NCI-H1694 treated with DMSO at 0.1 percent for 48 hours (cell line): ENCODE results near the gene SACS.
A peak's percentile ranks its signal among the peaks of the same experiment; 100 is the strongest.
"Not testable (repeated sequence)": the region's sequence is repeated elsewhere in the genome, so short reads cannot be mapped to it uniquely, and the experiment has no call there.

Source experiments
- DNase-seq: peaks from one replicate; lab custom pipeline; 2025; lab: John Stamatoyannopoulos, UW

SACS gene

DNA sequence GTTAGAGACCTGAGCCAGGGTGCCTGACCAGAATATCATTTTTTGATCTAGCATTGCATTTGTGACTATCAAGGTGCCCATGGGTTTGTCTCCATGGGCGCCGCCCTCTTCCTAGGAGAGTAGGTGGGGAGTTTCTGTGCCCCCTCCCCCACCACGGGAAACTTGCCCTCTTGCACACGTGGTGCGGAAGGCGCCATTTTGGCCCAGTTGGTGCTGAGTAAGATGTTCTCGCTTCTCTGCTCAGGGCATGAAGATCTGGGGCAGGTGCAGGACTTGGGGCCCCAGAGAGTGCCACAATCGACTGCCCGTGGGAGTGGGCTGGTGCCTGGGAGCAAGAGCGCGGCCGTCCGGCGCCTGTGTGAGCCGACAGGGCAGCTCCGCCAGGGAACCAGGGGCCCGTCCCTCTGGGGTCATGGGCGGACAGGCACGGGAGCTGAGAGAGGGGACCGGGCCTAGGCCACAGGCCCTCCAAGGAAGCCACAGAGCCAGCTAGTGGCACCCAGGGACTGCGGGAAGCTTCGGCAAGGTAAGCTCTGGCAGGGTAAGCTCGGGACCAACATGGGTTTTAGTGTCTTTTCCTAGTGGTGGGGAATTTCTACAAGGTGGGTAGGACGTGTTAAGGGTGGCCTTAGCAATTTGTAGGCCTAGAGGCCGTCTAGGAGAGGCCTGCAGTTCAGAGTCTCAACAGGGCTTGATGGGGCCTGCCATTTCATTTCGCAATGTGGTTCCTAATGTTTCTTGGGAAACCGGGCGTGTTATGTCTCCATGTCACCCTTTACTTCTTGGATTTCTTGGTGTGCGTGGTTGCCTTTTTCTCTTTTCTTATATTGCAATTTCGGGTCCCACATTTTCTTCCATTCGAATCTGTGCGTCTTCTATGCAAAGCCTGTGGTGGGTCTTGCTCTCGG lies 14.5 kb downstream of the SACS start:
- DNase-seq, result no peak

DNA sequence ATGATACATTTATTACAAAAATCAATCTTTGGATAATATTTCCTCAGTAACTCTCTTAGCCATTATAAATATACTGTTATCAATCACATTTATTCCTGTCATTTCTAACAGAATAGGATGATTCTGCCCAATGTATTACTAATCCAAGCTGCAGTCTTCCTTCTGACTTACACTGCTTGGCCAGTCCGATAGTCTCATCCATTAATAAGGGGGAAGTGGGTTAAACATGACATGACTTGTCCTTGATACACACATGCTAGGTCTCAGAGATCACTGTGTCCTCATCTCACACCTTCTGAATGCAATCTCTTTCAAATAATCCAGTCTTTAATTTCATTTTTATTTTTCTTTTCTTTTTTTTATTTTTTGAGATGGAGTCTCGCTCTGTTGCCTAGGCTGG lies 18.8 kb downstream of the SACS start:
- no peak for DNase-seq

DNA sequence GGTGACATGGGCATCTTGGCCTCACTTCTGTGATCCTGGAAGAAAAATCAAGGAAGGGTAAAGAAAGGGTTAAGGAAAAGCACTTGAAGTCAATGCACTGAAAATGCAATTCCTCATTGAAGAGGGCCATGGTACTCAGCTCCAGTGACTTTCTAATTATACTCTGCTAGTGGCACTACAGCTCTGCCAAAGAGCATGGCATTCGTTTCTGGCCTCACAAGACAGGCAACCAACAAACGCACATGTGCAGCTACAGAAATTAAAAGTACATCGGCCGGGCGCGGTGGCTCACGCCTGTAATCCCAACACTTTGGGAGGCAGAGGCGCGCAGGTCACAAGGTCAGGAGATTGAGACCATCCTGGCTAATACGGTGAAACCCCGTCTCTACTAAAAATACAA lies 21.8 kb downstream of the SACS start:
- DNase-seq, result no peak

DNA sequence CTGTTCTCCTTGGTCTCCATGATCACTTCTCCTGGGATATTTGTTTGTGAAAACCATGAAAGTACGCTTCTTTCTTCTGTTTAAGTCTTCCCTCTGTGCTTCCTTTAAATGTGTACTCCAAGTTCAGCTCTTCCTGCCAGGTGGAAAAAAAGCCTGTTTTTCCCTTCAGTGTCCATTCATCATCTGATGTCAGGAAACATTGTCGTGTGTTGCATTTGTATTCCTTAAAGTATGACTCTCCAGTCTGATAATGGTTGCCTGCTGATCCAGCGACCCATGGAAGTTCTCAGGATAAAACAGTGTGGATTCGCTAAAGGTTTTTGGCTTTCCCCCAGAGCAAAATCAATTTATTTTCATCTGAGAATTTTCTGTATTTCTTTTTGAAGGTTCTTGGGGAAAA lies 22.3 kb downstream of the SACS start:
- no peak for DNase-seq

DNA sequence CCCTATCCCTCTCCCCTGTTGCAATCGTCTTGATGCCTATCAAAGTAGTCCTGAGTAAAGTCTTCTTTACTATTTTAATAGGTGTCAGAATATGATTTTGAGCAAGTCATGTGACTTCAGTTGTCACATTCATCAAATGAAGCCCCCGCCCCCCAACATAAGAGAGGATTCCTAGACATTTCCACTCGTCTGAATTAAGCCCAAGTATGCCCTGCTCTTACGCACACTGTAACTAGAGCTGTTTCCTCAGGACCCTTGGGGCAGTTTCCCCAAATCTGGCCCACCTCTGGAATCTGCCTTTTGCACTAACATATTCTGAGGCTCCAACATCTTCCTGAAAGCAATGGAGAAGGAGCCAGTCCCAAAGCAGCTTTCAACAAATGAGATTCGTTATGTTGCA lies 25.5 kb downstream of the SACS start:
- no peak for DNase-seq

DNA sequence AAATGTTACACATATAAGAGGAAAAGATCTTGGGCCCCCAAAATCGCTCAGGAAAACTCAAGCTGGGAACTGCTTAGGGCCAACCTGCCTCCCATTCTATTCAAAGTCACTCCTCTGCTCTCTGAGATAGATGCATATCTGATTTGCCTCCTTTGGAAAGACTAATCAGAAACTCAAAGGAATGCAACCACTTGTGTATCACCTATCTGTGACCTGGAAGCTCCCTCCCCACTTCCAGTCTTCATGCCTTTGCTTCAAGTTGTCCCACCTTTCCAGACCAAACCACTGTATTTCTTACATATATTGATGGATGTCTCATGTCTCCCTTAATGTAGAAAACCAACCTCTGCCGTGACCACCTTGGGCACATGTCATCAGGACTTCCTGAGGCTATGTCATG lies 32.3 kb downstream of the SACS start:
- not testable (repeated sequence) for DNase-seq

DNA sequence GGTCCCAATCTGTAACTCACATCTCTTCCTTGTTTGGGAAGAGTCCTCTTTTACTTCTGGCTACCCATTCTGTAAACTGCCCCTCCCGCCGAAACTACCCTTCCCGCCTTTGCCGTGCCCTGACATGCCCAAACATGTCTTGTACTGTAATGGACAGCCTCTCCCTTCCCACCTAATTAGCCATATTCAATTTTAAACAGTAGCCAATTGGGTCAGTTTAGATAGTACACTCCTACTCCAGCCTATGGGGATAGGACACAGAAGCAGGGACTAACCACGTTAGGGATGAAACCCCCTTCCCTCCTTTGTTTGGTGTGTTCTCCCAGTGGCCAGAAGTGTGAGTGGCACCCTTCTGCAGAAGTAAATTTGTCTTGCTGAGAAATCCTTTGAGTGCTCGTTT lies 34.2 kb downstream of the SACS start:
- no peak for DNase-seq

DNA sequence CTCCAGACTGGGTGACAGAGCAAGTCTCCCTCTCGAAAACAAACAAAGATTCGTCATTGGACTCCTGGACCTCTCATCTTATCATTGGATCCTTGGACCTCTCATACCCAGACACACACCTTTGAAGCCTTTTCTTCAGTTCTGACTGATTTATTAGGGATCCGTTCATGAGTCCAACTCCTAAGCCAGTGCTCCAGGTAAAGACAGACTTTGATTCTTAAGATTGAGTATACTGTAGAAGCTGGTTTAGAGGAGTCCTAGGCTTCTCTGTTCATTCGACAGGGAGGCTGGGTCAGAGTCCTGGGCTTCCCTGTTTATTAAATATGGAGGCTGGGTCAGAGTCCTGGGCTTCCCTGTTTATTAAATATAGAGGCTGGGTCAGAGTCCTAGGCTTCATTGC lies 38.7 kb downstream of the SACS start:
- DNase-seq, result no peak

DNA sequence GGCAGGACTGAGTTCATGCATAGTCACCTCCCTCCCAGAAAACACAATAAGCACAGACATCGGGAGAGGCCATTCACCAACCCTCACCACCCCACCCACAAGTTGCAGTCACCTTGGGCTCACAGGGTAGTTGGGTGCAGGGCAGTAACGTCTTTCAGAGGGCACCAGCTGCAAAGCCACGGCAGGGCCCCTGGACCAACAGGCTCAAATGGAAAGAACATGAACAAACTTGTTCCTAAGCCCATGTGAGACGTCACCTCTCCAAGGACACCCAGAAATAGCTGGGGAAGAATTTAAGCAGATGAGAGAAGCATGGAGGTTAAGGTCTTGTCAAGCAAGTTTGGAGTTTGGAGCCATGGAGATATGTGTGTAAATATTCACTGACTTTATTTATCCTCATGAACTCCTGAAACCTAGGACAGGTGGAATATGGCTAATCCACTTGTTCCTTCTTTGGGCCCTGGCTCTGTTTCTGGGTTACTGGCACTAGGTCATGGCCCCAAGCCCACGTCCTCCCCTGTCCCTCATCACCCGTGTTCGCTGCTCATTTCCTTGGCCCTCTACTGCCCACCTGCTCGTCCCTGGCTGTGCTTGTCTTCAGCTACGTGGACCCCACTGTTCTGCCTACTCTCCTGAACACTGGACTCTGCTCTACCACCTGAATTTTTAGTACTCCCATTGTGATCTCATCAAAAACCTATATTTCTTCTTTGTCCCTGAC lies 40.4 kb downstream of the SACS start:
- DNase-seq, result no peak

DNA sequence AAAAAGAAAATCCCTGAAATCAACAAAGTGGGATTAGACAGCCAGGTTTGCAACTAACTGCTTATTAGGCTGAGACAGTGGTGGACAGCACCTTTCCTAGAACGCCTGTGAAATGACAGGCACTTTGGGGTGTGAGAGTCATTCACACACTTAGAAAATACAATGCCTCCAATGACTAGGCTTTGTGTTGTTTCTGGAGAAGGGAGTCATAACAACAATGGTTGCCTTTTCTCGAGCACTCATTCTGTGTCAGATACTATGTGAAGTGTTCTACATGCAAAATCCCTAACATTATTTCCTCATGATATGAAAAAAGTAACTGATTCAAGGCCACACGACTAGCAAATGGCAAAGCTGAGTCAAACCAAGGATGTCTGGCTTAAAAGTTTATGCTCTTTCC lies 41.2 kb downstream of the SACS start:
- no peak for DNase-seq

DNA sequence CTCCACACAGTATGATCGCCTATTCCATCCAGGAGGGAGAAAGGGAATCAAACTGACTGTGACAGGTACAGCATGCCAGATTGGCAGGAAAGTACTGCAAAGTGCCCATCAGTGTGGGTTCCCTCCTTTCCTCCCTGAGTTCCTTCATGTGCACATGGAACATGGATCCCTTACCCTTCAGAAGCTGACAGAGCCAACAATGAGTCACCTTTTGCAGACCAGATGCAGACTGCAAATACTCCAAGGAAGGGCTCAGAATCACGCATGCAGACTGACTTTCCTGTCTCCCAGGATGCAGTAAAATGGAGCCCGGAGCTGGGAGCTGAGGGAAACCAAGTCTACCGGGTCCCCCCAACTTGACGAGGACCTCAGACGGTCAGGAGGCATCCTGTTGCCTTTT lies 41.8 kb downstream of the SACS start:
- DNase-seq, result no peak

DNA sequence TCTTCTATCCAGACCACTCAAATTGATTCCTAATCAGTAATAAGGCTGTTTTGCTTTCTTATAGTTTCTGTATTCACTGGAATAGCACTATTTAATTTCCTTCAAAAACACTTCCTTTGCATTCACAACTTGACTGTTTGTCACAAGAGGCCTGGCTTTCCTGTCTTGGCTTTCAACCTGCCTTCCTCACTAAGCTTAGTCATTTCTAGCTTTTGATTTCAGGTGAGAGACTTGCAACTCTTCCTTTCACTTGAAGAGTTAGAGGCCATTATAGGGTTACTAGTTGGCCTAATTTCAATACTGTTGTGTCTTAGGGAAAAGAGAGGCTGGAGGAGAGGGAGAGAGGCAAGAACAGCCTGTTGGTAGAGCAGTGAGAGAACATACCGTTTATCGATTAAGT lies 47.0 kb downstream of the SACS start:
- no peak for DNase-seq

DNA sequence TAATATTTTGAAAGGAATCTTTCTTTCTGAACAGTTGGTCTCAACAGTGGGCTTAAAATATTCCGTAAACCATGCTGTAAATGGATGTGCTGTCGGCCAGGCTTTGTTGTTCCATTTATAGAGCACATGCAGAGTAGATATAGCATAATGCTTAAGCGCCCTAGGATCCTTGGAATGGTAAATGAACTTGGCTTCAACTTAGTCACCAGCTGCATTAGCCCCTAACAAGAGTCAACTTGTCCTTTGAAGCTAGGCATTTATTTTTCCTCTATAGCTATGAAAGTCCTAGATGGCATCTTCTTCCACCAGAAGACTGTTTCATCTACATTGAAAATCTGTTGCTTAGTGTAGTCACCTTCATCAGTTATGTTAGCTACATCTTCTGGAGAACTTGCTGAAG lies 47.6 kb downstream of the SACS start:
- no peak for DNase-seq

DNA sequence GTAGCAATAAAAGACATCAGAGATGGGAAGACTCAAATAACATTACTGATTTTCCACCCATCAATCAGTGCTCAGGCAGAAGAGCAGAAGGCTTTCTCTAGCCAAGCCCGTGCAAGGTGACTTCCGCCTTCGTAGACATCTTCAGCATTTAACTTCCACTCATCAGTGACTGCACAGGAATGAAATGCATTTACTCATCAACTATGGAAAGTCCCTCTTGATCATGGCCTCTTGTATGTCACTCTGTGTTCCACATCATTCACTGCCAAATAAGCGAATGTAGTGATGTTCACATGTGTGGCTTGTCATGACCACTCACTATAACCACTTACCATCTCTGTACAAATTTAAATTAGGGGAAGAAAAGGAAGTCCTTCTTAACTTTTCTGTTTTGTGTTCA lies 49.4 kb downstream of the SACS start:
- no peak for DNase-seq

DNA sequence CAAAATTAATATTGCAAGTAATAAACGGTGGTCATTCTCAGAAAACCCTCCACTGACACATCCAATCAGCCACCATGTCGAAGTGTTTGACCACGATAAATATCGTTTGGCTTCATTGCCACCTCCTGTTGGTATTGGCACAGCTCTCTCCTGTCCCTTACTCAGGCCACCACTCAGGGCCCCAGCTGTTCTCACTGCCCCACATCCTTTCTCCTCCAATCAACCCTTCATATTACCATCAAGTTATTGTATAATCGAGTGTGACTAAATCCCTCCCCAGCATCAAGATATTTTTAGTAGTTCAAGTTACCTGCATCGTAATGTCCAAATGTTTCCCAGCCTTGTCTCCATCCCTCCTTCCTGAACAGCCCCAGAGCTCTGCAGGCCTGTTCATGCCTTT lies 50.4 kb downstream of the SACS start:
- DNase-seq, result no peak

DNA sequence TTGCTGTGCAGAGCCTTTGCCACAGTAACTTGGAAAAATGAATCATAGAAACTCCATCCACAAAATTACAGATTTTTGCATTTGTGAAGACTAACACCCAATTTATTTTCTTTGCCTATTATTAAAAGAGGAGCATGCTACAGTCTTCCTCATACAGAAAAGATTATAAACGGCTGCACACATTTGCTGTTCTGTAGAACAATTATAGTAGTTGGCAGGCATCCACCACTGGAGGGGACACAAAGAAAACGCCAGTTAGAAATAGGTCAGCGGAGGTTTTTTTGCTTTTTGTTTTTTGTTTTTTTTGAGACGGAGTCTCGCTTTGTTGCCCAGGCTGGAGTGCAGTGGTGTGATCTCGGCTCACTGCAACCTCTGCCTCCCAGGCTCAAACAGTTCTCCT lies 51.6 kb downstream of the SACS start:
- DNase-seq, result no peak

DNA sequence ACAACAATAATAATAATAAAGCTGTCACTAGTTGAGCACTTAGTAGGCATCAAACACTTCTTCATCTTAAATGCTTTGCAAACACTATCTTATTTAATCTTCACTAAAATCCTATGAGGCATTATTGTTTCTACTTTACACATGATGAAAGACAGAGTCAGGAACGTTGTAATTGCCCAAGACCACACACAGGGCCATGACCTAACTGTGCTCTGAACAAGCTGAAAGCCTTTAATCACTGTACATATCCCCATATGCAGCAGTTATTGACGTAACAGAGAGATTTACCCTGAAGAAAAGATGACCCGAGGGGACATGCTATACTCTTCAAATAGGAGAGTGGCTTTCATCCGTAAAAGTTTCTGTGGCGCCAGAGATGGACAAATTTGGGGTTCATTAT lies 53.0 kb downstream of the SACS start:
- no peak for DNase-seq

DNA sequence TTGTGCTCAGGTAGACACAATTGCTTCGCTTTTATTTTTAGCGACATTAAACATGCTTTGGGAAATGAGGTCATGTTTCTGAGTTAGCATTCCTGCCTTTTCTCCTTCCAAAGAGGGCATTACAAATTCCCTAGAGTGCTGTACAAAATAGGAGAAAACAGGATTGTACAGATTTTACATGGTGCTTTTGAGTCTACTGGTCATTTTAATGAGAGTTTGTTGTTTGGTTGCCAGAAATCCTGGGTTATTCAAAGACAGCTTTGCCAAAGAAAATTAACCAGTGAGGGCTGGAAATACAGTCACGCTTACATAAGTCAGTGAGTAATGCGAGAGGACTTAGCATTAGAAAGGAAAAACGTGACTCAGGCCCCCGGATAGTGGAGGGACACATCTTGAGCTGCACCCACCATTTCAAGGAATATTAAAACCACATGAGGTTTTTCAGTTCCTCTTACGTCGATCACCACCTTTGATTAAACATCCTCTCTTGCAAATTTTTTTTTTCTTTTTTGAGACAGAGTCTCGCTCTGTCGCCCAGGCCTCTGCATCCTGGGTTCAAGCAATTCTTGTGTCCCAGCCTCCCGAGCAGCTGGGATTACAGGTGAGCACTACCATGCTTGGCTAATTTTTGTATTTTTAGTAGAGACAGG lies 55.4 kb downstream of the SACS start:
- DNase-seq, result no peak

DNA sequence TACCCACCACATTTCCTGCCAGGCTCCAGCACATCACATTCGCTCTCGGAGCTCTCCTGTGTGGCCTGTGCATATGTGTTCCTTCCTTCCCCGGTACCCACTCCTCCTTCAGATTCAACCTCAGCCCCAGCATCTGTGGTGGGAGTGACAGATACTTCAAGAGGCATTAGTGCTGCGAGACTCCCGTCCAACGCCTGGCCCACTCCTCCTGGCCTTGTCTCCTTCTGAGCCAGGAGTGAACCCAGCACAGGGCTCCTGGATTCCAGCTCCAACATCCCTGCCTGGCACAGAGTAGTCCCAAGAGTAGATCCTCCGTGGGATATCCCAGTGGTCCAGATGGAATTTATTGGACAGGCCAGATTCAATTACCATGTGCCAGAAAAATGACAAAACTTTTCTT lies 55.9 kb downstream of the SACS start:
- no peak for DNase-seq

DNA sequence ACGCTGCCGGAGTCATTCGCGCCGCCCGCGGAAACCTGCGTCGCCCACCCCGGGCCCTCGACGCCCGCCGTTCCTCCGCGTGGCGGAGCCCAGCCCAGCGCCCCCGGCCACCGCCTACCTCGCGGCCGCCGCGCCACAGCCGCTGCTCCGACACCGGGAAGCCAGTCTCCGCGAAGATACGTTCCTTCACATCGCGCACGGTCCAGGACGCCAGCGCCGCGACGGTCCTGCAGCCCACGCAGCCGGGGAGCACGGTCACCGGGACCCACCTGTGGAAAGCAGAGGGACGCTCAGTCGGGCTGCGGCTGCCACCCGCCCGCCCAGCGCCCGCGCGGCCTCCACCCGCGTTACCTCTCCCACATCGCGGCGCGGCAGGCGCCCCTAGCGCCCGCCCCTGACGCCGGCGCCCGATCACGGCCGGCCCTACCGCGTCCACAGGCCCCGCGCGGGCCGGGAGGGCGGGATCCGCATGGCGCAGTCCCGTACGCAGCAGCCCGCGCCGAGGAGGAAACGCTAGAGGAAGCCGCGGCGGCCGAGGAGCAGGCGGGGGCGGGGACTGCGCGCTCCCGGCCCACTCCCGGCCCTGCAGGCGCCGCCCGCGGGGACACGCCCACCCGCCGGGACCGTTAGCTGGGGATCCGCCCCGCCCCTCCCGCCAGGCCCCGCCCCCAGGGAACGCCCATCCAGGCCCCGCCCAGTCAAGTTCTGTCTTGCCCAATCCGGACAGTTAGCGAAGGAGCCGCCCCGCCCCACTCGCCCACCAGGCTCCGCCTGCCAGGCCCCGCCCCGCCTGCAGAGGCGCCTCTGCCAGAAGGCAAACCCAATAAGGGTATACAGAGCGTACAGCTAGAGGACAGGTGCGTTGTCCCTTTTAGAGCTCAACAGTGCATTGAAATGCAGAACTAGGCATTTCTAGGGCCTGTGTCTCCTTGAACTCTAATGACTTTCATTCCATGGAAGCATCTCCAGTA lies 58.2 kb downstream of the SACS start:
- peak; percentile 68 for DNase-seq

DNA sequence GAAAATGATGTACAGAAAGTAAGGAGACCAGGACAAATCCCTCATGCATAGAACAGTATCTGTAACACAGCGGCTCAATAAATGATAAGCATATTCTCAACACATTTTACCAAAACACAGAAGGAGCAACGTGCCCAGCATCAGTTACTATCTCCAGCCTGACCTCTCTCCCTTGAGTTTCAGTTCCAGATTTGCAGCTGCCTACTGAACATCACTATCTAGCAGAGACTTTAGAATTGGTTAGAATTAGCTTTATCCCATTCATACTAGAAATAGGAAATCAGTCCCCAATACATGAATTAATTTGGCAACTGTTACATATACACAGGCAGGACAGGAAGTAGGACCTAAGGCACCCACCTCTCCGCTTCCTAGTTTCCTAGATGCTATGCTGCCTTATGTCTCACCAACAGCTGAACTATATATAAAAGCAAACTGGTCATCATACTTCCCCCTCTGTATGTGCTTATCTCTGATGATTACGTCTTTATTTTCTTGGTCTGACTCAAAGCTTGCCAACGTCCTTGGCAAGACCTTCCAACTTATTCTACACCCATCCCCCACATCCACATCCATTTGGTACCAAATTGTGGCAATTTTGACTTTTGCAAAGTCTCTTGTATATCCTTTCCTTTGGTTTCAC lies 61.1 kb downstream of the SACS start:
- no peak for DNase-seq
